Brain pericyte (primary cell): ENCODE data around the gene ARID1B.

Source experiments
- DNase-seq: peaks from one replicate; pipeline ENCODE4 v3.0.0-alpha.2; 2012; ENCODE audit warnings: low read depth, low spot score

The ARID1B gene

DNA sequence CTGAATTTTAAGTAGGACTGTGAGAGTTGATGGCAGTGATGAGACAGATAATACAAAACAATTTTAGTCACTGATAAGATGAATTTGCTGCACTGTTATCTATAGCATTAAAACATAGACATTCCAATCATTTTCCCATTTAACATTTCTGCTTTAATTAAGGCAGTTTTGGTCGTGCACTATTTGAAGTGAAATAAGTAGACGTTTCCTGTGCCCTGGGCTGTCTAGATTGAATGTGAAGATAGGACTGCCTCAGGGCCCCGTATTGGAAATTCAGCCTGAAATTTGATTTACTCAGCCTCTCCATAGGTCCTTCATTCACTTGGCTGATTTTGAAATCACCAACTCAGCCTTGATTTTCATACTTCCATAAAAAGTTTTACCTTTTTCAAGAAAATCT lies 48.3 kb downstream of the ARID1B start:
- DNase-seq, result no peak

DNA sequence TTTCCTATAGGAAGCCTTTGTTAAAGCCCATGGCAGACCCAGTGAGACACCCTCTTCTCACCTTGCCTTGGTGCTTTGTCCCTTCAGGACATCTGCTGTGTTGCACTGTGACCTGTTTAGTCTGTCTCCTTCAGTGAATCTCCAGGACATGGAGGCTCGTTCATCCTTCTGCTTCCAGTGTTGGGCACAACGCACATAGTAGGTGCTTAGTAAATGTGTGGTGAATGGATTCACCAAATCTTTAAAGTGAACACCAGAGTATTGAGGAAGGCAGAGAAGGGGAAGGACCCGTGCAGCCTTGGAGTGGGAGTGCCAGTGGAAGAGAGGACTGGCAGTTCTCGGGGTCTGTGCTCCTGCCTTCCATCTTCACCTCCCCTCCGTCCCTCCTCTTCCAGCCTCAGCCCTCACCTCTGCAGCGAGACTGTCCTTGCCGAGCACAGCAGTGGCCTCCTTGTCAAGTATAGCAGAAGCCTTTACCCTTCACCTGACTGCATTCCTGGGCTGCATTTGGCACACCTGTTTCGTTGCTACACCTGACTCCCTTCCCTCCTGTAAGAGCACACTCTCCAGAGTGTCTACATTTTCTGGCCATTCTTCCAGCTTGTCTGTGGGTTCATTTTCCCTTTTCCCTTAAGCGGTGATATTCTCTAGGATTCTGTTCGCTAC lies 49.2 kb downstream of the ARID1B start:
- DNase-seq, result no peak

DNA sequence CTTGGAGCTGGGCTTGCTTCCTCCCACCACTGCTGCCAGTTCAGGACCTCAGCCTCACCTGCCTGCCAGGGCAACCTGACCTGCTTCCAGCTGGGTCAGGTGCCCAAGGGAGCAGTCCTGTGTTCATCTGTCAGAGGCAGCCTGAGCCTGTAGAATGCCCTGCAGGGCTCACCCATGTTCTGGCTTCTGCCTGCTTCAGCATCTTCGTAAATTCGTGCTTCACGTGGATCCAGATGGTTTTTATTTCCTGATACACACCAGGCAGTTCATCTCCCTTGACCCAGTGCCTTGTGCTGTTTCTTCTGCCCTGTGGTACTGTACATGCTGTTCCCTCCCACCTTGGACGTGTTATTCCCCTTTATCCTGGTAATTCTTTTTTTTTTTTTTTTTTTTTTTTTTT lies 50.2 kb downstream of the ARID1B start:
- peak; percentile 73 for DNase-seq

DNA sequence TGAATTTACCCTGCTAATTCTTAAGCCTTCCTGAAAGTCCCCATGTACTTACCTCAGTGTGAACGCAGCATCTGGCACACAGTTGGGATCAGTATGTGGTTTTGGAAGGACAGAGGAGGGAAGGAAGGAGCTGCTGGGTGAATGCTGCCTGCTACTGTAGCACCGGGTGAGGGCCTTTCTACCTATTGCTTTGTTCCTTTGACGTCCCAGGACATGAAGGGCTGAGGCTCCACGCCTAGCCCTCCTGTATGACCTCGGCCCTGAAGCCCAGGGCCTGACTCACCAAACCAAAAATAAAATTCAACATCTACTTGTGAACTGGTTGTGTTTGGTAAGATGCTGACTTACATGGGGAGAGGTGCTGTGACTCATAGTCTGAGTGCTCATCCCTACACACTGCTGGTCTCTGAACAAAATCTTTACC lies 51.1 kb downstream of the ARID1B start:
- peak; percentile 61 for DNase-seq

DNA sequence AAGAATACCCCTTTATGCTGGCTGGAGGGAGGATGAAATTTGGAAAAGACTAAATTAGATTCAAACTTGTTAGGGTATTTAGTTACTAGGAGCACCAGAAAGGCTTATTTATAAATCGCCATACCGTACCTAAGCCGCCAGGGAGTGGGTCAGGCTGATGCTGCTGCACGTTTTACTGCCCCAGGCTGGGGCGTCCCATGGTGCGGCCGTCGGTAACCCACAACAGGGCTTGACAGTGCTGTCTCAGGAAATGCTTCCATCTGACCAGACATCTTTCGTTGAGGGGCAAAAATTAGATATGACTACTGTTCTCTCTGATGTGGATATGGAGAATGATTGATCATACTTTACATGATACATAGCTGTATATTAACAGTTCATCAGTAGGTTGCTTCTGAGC lies 52.9 kb downstream of the ARID1B start:
- no peak for DNase-seq

DNA sequence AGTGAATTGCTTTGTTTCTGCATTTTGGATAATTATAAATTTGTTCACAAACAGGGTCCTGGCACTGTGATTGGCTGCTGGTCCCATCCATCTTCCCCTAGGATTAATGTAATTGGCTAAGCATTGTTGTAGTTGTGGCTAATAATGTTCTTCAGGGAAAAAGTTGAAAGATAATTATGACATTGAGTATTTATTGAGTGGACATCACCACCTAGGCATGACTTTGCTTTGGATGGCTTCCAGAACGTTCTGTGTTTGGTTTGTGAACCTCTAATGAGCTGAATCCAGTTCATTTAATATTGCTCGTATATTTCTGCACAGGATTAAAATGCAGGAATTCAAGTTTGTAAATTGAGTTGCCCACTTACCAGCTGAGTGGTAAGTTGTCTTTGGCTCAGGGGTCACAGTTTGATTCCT lies 55.1 kb downstream of the ARID1B start:
- DNase-seq, result no peak

DNA sequence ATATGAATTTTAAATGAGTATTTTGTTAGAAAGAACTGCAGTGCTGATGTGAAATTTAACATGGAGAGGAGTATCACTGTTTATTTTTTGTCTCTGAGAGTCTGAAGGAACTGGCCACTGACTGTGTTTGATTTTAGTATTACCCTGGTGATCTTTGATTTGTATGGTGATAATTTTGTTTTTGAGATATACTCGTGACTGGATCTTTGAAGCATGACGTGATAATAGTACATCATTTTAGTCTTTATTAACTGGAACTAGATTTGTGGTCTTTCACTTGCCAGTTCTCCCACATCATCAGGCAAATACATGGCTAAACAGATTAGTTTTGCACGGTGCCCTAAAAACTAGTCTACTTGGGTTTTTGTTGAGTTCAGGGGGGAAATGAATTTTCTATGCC lies 55.5 kb downstream of the ARID1B start:
- no peak for DNase-seq

DNA sequence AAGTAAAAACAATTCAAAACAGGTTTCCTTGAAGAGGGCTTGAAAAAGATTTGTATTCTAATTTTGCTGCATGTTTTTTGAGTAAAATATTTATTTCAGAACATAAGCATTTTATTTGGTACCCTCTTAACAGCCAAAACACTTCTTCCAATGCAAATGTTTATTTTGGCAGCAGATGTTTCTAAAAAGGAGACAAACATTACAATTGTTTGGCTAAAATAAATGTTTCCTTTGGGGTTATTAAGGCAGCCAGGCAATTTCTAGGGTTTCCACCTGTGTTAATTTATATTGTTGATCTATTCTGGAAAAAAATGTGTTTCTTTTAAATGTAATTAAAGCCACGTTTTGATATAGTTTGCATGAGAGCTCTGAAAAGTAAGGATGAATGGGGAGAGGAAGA lies 56.6 kb downstream of the ARID1B start:
- DNase-seq, result no peak

DNA sequence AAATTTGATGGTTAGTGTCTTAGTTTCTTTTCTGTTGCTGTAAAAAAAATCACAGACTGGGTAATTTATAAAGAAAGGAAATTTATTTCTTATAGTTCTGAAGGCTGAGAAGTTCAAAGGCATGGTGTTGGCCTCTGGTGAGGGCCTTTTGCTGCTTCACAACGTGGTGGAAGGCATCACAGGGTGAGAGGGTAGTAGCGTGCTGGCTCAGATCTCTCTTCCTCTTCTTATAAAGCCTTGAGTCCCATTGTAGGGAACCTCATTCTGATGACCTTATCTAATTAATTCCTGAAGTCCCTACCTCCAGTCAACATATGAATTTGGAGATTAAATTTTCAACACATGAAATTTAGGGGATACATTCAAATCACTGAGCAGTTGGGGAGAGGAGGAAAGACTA lies 62.0 kb downstream of the ARID1B start:
- no peak for DNase-seq

DNA sequence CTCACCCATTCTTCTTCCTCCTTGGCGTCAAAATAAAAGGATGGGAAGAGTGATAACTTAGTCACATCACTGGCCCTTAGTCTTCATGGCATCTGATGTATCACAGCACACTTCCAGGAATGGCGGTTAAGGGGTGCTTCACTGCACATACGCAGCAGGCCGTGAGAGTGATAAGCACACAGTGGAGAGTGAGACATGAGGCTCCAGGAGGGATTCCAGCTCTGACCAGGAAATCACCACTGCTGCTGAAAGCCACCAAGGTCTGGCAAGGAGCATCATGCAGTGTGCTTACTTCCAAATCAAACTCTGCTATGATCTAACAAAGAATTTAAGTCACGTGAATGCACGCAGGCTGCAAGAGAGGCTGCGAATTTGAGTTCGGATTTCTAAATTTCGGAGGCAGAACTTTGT lies 62.4 kb downstream of the ARID1B start:
- DNase-seq, result no peak

DNA sequence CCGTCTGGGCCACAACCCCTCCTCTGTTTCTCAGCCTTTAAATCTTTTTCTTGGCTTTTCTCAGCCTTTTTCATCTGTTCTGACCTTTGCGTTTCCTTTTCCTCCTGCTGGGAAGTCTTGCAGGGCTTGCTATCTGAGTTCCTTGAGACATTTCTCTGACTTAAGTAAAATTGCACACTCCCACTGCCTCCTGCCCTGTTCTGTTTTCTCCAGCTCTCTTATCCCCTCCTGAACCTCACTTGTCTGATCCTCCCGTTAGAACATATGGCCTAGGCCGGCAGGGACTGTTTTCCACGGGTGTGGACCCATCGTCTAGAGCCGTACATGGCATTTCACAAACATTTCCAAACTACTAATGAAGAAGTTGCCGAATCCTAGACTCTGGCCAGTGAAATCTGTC lies 63.0 kb downstream of the ARID1B start:
- no peak for DNase-seq

DNA sequence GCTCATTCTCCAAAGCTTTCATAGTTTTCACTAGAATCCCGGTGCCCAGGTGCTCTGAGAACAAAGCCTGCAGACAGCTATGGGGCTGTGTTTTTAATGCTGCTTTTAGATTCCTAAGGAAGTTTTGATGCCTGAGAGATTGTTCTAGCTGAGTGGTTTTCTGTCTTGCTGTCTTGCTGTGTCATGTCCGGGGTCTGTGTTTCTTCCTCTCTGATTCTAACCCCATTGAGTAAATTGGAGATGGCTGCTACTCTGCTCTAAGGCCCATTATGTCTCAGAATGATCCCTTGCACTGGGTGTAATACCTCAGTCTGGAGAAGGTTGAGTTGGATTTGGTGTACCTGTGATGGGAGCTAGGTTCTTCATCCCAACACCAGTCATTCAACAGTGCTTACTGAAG lies 63.4 kb downstream of the ARID1B start:
- no peak for DNase-seq

DNA sequence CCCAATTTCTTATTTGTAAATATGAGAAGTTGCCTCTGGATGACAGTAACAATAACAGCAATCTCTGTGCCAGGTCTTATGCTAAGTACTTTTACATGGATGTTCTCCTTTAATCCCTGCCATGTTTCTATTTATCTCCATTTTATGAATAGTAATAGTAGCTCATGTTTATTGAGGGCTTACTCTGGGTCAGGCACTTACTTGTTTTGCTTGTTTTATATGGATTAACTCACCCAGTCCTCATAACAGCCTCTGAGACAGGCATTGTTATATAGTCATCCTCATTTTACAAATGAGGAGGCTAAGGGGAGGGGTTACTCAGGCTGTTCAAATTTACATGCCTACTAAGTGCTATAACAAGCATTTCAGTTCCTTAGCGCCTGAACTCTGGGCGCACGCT lies 64.3 kb downstream of the ARID1B start:
- no peak for DNase-seq

DNA sequence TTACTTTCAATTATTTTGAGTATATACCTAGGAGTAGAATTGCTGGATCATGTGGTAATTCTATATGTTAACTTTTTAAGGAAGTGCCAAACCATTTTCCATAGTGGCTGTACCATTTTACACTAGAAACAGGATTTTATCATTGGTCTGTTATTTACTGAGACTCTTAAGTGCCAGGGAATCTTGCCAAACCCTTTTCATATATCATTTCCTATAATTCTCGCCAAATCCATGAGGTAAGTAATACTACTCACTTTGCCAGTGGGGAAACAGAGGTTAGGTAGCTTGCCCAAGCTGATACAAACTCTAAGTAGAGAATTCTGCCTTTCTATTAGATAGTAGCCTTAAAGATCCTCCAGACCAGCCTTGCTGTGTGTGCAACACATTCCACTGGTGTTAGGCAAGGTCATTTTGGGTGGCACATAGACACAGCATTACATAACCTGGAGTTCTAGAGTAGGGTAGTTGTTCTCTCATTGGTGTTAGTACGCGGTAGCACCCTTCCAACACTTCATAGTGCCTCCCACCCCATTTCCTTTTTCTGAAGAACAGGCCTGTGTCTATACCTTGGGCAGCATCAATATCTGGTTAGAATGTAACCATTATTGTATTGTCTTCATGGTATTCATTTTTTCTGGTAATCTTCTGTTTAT lies 65.5 kb downstream of the ARID1B start:
- DNase-seq, result no peak

DNA sequence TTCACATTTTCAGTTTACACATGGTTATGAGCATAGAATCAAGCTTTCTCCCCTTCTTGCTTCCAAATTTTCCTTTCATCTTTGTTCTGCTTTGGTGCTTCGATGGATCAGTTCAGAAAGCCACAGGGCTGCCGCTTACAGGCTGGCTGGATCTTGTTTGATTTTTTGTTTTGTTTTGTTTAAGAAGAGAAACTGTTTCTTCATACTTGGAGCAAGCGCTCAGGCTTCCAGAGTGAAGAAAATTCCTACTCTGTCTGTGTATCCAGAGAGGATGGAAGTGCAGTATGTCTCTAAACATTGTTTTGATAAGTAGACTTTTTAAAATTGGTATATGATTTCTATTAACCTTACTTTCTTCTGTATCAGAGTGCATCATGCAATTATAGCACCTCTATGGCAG lies 66.9 kb downstream of the ARID1B start:
- DNase-seq, result no peak

DNA sequence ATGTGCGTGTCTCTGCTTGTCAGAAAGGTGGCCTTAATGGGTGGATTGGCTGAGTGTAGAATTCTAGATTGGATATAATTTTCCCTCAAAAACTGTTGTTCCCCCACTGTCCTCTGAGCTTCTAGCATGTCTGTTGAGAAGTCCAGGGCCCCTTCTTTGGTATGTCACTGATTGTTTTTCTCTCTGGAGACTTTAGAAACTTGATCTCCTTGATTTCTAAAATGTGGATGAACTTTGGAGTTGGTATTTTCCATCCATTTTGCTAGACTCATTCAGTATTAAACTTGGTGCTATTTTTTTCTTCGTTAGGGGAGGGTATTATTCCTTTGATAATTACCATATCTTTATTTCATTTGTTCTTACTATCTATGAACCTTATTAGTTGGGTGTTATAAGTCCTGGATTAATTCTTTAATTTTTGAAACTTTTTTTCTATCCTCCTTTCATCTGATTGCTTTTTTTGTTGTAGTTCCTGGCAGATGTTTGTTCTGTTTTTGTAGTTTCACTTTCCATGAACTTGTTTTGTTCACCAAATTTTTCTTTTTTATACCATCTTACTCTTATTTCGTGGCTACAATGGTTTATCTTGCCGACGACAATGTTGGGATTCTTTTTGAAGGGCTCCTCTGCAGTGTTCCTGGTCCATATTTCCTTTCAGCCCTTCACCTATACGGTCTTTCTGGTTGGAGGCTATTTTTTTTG lies 68.4 kb downstream of the ARID1B start:
- DNase-seq, result no peak

DNA sequence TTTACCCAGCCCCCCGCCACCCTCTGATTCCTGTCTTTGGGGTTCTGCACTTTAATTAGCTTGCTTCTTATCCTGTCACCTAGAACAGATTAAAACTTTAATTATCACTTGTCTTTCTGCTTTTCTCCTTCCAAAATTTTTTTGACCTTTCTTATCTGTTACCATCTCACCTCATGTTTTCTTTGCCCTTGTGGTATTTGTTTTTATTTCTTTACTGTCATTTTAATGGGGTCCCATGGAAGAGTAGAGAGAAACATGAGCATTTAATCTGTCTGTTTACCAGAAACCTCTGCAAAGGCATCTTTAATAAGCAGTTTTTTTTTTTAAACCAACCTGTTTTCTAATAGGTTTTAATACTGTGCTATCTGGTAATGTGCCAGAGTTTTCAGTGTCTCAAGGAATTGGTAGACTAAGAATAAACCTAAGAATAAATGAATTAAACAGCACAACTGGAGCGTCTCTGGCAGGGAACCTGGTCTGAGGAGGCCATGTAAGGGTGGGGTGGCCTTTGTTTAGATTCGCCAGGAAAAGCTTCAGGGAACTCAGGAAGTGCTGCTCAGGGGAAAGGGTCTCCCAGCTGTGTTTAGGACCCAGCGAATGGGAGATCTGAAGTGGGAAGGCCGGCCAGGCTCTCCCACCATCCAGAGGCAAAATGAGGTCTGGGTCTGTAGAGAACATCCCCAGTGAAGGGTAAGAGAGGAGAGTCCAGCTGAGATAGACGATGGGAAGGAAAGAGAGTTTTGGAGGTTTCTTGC lies 69.8 kb downstream of the ARID1B start:
- DNase-seq, result no peak

DNA sequence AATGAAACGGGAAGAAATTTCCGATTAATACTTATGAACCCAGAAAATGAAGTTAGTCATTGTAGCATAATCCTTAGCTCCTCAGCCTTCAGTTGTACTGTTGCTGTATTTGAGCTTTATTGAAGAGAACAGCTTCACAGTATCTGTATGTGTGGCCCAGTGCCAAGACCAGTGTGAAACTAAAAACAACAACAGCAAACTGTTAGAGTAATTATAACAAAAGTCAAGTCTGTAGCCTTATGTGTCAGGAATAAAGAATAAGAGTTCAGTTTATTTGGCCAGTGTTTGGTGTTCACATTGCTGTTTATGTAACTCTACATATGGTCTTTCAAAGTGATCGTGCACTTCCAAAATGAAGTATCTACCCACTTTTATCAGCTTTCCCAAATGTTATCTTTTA lies 70.9 kb downstream of the ARID1B start:
- no peak for DNase-seq

DNA sequence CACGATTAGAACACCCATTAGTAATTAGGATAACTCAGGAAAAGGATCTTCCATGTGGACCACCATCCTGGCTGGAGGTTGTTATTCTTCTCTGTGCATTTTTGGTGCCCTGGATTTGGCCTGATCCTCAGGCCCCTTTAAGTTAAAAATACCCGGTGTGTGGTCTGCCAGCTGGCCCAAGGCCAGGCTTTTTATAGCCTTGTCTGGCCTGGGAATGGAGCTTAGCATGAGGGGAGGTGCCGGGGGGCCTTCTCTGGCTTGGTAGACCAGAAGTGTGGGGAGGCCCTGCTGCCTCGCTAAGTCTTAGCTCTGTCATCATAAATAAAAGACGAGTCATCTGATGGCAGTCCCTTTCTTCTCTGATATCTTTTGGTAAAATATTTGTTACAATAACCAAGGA lies 71.4 kb downstream of the ARID1B start:
- DNase-seq, result no peak

DNA sequence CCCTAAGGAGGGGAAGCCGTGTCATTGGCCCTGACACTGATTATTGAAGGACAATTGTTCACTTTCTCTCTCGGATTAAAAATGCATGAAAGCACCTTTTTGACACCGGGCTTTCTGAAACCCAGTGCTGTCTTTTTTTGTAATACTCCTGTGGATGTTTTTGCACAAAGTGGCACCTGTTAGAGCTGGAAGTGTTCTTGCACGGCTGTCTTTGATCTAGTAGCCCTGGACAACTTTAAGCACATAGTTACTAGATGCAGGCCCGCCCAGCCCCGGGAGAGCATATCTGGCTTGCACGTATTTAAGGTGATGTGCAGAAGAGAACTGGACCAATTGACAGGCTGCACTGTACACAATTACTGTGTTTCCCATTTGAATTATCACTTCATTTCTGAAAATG lies 72.6 kb downstream of the ARID1B start:
- DNase-seq, result no peak

DNA sequence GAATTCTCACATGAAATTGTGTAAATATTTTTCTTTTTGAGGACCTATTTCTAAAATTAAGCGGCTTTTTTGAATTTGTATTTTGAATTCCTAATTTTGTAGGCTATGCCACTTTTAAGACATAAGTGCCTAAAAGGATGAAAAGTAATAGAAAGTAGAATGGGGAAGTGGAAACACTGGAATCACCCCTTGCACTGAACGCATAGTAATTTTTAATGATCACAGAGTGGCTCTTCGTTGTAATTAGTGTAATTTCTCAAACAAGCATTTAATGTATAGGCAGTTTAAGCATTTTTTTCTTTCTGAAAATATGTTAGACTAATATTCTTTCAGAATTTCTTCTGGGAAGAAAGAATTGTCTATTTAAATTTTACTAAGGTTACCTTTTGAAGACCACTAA lies 73.2 kb downstream of the ARID1B start:
- DNase-seq, result no peak

DNA sequence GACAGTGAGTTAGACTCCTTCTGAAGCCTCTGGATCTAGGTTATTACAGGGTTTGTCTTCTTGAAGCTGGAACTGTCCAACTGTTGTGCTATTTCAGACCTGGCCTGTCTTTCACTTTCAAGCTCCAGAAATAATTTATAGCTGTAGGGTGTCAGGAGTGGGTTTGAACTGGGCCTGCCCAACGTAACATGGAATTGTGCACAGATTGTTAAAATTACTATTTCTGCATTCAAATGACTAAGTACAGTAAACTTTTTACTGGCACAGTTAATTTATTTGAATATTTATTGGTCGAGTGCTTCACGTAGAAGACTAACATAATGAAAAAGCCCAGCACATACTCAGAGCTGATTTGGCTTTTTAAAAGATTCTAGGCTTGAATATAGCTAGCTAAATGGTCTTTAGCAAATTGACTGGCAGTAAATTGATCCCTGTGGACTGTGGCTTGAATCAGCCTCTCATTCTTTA lies 74.3 kb downstream of the ARID1B start:
- no peak for DNase-seq
